NT2/D1 (cell line): ENCODE data around the gene QRSL1.

Experiments
- SUZ12 ChIP-seq: IDR thresholded peaks from 2 replicates; pipeline ENCODE4 v1.6.1; 2011; ENCODE audit not compliant: insufficient read length, insufficient read depth; ENCODE audit errors: extremely low read depth
- YY1 ChIP-seq: IDR thresholded peaks from 2 replicates; pipeline ENCODE4 v1.6.1; 2011; ENCODE audit not compliant: insufficient read length, insufficient read depth
- ZNF274 ChIP-seq: IDR thresholded peaks from 2 replicates; pipeline ENCODE4 v1.6.1; 2011; ENCODE audit warnings: mild to moderate bottlenecking, low read depth, low read length

DNA sequence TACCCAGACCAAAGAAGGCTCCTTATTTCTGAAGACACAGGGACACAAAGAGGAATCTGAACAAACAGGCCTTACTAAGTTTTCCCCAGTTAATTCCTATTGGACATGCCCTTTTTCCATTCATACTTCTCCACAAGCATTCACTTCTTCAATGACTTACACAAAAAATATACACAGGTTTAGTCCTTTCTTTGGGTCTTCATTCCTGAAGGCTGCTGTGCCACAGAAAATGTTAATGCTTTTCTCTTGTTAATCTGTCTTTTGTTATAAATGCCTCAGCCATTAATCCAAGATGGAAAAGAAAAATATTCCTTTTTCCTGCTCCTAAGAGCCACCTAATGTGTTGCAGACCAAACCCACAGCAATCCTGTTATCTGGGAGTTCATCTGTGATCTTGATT lies 71.2 kb downstream of the QRSL1 start:
- no peak for TF ChIP-seq YY1
- TF ChIP-seq ZNF274, result no peak
- no peak for TF ChIP-seq SUZ12
